GM19372 (cell line): ENCODE results near the gene GBP5.
"Not testable (repeated sequence)": the region's sequence is repeated elsewhere in the genome, so short reads cannot be mapped to it uniquely, and the experiment has no call there.

Source experiments
- ATAC-seq: cut with Tn5 transposase; IDR thresholded peaks from one replicate; pipeline ENCODE4 v1.9.1; 2021; ENCODE audit warnings: mild to moderate bottlenecking, low read depth, moderate library complexity; ENCODE audit not compliant: unreplicated experiment

GBP5 gene

DNA sequence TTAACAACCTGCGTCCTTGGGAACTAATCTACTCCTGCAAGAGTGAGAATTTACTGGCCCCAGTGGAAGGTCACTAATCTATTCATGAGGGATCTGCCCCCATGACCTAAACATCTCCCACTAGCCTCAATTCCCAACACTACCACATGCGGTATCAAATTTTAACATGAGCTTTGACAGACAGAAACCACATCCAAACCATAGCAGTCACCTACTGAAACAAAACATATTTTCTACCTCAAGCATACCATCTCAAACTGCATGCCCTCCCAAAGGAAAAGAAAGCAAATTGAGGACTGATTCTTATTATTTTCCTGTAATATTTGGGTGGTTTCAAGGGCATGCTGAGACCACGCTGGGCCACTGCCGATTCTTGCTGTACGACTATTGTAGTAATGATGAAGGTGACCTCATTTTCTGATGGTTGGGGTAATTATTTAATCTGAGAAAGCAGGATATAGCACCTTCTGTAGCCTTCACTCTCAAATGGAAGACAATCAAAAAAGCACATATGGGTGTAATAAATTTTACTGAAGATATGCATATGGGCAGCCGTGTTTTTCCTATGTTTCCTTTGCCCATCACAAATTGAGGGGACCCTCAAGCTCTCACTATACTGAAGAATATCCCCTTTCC lies 13.2 kb upstream of the GBP5 start:
- no peak for ATAC-seq

DNA sequence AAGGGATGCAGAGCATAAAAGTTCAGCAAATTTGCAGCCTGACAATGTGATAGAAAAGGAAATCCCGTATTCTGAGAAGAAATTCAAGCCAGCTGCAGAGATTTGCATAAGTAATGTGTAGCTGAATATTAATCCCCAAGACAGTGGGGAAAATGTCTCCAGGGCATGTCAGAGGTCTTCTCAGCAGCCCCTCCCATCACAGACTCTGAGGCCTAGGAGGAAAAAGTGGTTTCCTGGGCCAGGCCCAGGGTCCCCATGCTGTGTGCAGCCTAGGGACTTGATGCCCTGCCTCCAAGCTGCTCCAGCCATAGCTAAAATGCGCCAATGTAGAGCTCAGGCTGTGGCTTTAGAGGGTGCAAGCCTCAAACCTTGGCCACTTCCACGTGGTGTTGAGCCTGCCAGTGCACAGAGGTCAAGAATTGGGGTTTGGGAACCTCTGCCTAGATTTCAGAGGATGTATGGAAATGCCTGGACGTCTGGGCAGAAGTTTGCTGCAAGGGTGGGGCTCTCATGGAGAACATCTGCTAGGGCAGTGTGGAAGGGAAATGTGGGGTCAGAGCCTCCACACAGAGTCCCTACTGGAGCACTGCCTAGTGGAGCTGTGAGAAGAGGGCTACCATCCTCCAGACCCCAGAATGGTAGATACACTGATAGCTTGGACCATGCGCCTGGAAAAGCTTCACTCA lies 11.6 kb upstream of the GBP5 start:
- ATAC-seq, result not testable (repeated sequence)

- ATAC-seq, result no peak
Observed at GRCh38 chr1:89280766-89281165, 8.1 kb upstream of the GBP5 start.

DNA sequence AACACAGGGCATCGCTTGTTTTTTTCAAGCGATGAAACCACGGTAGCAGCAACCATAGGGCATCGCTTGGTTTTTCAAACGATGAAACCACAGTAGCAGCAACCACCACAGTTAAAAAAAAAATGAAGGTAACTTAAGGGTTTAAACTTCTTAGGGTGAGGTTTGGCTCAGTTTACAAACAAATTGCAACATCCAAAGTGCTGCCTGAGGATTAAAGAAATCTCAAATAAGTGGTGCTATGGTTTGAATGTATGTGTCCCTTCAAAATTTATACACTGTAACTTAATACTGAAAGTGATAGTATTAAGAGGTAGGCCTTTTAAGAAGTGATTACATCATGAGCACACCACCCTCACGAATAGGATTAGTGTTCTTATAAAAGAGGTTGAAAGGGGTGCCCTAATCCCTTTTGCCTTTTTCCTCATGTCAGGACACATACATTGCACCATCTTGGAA lies 6.4 kb upstream of the GBP5 start:
- ATAC-seq, result no peak

GRCh38 chr1:89277725-89278124 lies 5.1 kb upstream of the GBP5 start:
- ATAC-seq, result no peak

DNA sequence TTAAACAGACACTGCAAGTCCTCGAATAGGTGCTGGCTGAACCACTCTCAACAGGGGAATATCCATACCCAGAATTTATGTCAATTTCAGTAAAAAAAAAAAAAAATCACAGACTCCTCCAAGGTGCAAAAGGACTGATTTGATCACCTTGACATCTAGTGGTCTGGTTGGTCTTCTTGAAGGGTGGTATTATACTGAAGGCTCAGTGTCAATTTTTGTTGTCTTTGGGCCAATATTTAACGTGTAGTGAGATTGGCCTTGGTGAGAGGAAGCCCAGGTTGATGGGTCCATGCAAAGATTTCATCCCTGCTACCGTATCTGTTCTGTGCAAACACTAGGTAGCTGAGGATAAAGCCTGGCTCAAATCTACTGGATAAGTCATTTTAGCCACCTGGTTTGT lies 4.0 kb upstream of the GBP5 start:
- ATAC-seq, result no peak

- ATAC-seq, result no peak
Observed at GRCh38 chr1:89274411-89274857, 1.8 kb upstream of the GBP5 start.

DNA sequence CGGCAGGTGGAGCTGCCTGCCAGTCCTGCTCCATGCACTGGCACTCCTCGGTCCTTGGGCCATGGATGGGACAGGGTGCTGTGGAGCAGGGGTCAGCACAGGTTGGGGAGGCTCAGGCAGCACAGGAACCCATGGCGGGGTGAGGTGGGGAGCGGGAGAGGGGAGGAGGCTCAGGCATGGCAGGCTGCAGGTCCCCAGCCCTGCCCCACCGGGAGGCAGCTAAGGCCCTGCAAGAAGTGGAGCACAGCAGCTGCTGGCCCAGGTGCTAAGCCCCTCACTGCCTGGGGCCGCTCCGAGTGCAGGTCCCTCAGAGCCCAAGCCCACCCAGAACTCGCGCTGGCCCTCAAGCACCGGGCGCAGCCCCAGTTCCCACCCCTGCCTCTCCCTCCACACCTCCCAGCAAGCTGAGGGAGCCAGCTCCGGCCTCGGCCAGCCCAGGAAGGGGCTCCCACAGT lies 691 bp upstream of the GBP5 start:
- ATAC-seq, result no peak

DNA sequence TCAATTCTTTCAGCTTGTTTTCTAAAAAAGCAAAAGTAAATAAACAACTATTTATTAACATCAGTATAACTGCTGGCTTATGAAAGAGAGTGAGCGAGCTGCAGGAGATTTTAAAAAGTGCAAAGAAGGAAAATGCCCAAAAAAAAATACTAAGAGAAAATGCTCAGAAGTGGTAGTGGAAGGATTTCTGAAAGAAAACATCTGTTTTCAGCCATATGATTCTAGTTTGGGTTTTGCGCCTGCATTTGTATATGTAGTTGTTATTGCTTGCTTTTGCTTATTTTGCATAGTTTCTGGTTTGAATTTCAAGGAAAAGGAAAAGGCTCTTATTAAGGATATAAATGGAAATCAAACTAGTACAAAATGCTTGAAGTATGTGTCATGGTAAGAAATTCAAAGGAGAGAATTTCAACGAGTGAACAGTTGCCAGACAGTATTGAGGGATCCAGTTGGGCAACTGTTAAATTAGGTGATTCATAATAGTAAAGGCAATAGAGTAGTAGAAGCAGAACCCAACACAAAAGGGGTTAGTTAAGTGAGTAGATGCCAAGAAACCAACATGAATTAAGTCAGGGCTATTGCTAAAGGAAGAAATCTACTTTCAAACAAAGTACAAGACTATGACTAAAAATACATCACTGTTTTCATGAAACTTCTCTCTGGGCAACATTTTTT lies 1.2 kb downstream of the GBP5 start:
- no peak for ATAC-seq

- no peak for ATAC-seq
Observed at GRCh38 chr1:89270423-89270822, 2.2 kb downstream of the GBP5 start.

DNA sequence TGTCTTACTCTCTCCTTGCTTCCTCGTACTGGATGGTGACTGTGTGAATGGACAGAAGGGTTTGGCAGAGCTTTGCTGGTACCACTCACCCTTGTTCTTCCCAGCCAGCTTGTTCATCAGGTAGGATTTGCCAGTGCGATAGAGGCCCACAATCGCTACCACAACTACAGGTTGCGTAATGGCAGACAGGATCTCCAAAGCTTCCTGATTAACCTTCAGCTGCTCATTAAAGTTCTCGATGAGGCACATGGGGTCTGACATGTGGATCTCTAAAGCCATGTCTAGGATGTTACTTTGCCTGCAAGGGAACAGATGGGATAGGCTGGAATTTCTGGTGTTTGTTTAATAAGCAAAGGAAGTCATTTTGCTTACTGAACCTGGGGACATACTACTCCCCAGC lies 3.4 kb downstream of the GBP5 start:
- no peak for ATAC-seq

- ATAC-seq, result no peak
Observed at GRCh38 chr1:89262643-89263042, 10.0 kb downstream of the GBP5 start.

DNA sequence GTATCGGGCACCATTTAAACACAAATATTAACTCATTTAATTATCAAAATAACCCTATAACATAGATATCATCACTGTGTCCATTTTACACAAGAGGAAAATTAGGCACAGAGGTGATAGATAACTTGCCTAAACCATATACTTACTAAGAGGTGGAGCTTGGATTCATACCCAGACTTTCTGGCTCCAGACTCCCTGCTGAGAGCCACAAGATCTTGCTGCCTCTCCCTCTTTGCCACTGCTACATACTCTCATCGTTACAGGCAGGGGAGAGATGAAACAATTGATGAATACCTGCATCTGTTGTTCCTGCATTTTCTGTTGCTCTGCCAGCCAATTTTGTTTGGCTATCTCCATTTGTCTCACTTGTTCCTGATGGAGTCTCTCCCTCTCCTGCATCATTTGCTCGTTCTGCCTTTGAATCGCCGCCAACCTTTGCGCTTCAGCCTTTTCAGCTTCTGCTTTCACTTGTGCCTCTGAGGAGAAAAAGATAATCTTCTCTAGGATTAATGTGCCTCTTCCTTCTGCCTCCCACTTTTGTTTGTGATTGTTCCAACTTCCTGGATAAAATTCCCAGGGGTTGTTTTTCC lies 10.6 kb downstream of the GBP5 start:
- no peak for ATAC-seq

DNA sequence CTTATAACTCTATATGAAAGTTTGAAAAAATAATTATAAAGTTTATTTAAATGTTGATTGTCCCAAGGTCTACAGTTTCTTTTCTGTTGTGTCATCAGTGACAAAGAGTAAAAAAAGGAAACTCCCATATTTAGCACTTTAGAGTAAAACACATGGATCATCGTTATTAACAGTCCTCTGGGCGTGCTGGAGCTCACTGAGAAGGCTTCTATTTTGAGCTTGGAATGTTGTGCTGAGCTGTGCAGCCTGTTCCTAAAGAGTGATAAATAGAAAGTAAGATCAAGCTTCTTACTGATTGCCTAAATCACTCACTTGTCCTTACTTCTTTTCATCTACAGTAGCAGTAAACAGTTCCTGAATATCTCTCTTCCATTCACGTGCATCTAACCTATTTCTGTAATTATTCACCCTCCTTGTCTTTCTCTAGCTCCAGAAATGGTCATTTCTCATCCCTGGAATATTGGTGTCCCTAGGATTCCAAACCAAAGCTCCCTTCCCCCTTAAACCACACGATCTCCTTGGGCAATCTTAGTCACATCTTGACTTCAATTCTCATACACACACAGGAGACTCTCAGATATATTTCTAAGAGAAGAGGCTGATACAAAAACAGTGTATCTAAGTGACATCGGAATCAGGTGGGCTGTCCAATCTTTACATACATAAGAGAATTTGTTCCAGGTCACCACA lies 11.9 kb downstream of the GBP5 start:
- no peak for ATAC-seq

DNA sequence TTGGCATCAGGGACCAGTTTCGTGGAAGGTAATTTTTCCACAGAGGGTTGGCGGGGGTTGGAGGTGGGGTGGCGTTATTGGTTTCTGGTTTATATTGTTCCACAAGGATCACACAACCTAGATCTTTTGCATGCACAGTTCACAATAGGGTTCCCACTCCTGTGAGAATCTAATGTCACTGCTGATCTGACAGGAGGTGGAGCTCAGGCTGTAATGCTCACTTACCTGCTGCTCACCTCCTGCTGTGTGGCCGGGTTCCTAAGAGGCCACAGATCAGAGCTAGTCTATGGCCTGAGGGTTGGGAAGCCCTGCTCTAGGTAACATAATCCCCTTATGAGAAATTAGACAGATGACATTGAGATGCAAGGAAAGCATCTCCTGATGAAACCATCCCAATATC lies 12.6 kb downstream of the GBP5 start:
- no peak for ATAC-seq

GRCh38 chr1:89259283-89259971 lies 13.2 kb downstream of the GBP5 start:
- ATAC-seq, result no peak

GRCh38 chr1:89257041-89257440 lies 15.6 kb downstream of the GBP5 start:
- no peak for ATAC-seq

DNA sequence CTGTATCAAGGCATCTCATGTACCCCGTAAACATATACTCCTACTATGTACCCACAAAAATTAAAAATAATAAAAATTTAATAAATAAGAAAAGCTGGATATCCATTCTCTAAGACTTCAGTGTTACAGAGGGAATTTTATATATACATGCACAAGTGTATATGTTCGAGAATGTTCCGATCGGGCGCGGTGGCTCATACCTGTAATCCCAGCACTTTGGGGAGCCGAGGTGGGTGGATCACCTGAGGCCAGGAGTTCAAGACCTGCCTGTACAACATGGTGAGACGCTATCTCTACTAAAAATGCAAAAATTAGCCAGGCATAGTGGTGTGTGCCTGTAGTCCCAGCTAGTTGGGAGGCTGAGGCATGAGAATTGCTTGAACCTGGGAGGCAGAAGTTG lies 17.1 kb downstream of the GBP5 start:
- not testable (repeated sequence) for ATAC-seq

GRCh38 chr1:89254658-89255287 lies 17.9 kb downstream of the GBP5 start:
- ATAC-seq, result no peak

DNA sequence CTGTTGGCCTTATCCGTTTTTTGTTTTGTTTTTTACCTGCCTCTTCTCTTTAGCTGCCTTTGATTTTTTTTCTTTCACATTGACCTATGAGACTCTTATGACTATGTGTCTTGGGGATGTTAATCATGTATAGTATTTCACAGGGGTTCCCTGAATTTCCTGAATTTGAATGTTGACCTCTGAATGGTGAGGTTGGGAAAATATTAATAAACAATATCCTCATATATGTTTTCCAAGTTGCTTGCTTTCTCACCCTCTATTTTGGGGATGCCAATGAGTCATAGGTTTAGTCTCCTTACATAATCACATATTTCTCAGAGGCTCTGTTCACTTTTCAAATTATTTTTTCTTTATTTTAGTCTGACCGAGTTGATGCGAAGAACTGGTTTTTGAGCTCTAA lies 29.6 kb downstream of the GBP5 start:
- ATAC-seq, result no peak
